HG02943 (cell line): Measurements from ENCODE around the gene CDK5.

Source experiments
- ATAC-seq: cut with Tn5 transposase; IDR thresholded peaks from one replicate; pipeline ENCODE4 v1.9.1; 2021; ENCODE audit warnings: mild to moderate bottlenecking, low read depth, moderate library complexity; ENCODE audit not compliant: unreplicated experiment

The CDK5 gene

DNA sequence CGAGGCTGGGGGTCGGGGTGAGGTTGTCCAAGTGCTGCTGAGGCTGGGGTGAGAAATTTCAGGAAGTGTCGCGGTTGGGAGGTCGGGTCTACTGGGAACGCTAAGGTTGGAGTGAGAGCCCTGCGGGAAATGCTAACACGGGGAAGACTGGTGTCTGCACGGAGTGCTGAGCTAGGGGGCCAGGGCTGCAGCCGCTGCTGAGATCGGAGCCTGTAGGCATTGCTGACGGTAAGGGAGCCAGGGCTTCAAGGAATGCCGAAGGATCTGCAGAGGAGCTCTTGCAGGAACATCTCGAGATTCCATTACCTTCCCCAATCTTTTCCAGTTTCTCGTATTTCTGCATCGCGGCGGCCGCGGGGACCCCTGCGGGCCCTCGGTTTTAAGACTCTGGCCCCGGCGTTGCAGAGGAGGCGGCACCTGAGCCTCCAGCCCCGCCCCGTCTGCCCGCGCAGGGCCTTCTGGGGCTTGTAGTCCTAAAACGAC is at the start of gene CDK5:
Gene CDK5 (minus strand): TSS at position 392 of the 483 bp plus-strand sequence. CDS start 49 bp downstream, at position 343.
- ATAC-seq: peak; percentile 14

DNA sequence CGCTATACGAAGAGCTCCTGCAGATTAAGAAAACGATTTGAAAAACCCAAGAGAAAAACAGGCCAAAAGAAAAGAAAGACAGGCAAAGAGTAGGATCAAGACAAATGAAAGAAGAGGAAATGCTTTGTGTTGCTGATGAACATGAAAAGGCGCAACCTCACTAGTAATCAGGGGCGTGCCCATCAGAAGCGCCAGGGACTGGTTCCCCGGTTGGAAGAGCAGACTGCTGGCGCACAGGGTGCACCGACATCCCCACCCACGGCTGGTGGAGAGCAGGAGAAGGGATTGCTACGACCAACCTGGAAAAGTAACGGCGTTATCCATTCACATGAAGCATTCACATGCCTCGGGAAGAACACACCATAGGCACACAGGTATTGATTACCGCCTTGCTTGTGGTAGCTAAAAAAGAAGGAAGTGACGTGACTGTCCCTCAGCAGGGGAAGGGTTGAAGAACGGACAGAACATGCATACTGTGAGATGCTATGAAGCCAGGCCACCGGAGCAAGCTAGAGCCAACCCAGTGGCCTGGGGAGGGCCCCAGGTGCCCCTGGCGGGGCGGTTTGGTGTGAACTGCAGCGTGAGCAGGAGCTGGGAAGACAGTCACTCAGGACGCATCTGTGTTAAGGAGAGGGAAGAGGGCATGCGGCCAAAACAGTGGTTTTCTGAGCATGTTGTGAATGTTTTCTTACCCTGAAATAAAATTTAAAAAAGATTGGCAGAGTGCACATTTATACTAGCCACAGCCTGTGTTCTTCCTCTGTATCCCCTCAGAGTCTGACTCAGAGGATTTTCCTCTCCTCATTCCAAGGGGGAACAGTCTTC is 46.9 kb upstream of the CDK5 start:
- no peak for ATAC-seq

DNA sequence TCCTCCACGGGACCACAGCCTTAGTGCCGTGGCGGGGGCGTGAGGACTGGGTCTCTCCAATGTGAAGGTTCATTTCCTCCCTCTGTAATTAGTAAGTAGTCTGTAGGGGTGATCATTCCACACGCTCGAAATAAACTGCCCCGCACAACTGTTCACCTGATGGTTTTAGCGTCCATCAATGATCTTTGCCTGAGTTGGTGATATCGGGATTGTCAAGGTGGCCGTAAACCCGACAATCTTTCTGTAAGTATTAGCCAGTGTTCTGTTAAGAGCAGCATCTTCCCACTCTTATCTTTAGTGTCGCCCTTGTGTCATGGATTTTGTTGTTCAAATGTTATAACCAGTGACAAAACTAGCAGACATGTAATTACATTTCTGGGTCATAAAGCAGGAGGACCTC is 46.3 kb upstream of the CDK5 start:
- no peak for ATAC-seq

DNA sequence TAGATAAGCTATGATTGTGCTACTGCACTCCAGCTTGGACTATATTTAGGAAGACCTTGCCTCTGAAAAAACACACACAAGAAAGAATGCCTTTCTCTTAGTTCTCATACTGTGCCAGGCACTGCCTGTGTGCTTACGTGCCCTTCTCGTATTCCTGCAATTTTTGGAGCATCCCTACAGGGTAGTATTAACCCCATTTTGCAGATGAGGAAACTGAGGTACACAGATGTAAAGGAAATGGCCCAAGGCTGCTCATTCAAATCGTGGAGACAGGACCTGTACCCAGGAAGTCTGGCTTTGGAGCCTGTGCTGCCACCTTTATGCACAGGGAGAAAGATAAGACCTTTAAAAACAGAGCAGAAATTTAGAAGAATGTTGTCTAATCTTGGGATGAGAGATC is 45.3 kb upstream of the CDK5 start:
- ATAC-seq: no peak

DNA sequence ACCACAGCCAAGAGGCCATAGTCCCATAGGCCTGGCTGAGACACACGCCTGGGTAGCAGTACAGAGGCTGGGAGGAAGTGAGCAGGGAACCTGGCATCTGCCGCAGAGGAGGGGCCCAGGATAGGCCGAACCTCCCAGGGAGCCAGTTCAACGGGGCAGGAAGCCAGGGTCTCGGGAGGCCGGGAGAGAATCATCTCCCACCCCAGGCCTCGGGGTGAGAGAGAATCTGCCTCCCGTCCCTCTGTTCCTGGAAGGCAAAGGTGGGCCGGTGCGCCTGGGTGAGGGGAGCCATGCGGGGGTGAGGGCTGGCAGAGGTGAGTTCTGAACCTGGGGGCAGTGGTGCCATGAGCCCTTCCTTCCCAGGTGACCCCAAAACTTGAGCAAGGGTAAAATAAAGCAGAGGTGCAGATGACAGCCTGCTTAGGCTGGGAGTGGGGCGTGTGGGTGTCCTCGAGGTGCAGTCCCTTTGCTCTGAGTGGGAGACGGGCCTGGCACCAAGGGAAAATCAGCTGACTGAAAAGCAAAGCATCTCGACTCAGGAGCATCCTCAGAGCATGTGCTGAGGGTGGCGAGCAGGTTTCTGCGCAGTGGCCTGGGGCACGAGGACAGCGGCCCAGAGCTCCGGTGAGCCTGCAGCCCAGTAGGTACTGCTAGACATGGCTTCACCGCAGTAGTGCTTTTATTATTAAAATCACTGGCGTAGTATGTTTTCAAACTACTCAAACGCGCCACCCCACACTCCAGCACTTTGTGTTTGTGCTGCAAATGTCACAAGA is 44.1 kb upstream of the CDK5 start:
- no peak for ATAC-seq

DNA sequence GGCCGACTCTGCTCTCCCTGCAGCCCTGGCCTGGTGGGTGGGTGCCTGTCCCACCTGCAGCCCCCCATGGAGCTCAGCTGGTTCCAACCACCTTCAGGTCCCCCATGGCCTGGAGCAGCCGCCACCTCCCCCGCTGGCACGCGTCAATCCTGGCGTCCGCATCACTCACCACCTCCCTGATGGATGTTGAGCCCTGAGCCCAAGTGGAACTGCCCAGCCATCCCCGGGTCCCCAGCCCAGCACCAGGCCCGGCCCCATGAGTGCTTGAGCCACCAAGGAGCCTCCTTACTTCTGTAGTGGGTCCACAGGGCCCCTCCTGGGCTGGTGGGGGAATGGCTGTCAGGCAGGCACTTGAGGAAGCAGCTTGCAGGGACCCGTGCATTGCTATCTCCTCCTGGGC is 43.2 kb upstream of the CDK5 start:
- no peak for ATAC-seq

DNA sequence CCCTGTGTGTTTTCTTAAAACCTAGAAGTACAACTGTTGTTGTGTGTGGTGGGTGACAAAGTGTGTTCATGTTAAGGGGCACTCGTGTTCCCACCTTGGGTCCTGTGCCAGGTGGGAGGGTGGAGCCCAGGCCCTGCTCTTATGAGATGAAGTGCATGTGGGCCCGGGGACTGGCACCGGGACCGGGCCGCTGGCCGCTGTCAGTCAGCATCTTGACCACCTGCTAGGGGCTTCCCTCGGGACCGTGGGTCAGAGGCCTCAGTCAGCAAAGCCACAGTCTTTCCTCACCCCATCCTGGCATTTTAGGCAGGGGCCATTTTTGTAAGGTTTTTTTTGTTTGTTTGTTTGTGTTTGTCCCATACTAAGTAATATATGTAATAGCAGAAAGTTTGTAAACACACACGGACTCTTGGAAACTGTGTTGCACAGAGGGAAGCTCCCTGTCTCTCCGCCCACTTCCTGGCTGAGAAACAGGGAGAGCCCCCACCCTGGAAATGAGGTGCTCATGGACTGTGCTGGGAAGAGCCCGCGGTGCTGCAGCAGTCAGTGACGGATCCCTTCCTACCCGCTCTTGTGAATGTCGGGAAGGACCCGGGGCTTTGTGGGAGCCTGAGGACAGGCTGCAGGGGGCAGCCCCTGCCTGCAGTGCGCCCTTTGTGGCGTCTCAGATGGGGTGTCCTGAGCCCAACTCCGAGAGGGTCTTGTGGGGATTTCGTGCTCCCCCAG is 42.0 kb upstream of the CDK5 start:
- ATAC-seq: no peak

DNA sequence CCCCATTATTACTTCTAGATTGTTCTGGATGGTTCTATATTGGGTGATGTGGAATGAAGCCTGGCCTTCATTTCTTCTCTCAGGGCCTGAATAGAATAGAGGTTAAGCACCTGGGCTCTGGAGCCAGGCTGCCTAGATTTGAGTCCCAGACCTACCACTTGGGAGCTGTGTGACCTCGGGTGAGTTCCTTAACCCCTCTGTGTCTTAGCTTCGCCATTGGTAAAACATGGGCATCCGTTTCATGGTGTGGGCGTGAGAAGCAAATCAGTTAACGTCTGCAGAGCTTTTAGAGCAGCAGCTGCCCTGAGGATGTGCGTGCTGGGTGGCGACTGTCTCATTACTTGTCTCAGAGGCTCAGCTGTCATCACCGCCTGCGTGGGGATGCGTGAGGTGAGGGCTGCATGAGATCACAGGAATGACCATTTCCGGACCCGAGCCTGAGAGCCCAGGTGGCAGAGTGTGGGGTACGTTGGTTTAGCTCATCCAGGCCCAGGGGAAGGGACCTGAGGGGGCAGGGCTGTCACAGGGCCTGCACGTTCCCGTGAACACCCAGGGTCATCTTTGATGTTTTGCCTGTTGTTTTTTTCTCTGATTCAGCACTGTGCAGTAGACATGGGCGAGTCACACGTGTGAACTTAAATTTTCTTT is 38.3 kb upstream of the CDK5 start:
- no peak for ATAC-seq

DNA sequence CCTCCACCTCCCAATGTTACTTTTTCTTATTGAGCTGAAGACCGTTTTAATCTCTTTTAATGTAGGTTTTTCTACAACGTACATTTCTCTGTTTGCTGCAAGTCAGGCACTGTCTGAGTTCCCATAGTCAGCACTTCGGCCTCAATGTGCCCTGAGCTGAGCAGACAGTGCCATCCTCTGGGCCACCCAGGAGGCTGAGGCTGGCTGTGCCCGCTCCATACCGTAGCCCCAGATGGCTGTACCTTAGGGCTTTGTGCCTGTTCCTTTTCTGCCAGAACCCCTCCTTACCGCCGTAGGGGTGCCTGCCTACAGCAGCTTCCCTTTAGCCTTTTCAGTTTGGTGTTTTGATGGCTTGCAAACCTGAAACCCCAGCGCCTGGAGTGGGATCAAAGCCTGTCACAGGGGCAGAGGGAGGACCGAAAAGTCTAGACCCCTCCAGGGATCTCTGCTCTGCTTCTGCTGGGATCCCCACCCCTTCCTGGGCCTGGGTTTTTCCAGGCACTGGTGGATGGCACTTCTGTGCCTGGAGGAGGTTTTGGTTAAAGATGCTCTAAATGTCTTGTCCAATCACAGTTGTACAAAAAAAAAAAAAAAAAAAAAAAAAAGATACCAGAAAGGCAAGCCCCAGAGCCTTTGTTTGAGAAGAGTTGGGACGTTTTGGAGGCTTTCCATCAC is 37.6 kb upstream of the CDK5 start:
- no peak for ATAC-seq

DNA sequence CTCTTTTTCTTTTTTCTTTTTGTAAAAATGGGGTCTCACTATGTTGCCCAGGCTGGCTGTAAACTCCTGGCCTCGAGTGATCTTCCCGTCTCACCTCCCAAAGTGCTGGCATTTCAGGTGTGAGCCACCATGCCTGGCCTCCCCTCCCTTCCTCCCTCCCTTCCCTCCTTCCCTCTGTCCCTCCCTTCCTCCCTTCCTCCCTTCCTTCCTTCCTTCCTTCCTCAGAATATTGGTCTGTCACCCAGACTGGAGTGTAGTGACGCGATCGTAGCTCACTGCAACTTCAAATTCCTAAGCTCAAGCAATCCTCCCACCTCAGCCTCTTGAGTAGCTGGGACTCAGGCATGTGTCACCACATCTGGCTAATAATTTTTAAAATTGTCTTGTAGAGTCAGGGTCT is 37.0 kb upstream of the CDK5 start:
- ATAC-seq: no peak

DNA sequence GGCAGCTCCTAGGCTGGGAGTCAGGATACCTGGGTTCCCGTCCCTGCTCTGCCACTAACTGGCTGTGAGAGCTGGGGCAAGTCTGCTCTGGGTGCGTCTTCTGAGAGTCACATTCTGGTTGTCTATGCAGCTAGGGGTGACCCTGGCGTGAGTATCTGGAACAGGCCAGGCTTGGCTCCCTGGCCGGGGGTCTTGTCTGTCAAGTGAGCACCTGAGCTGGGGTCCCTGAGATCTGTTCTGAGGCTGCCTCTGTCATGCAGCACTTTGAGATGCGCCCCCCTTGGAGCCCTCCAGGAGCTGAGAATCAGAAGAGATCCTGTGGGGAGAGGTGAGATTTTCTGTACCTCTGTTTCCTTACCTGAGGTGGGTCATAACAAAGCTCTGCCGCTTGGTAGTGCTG is 36.1 kb upstream of the CDK5 start:
- ATAC-seq: no peak

DNA sequence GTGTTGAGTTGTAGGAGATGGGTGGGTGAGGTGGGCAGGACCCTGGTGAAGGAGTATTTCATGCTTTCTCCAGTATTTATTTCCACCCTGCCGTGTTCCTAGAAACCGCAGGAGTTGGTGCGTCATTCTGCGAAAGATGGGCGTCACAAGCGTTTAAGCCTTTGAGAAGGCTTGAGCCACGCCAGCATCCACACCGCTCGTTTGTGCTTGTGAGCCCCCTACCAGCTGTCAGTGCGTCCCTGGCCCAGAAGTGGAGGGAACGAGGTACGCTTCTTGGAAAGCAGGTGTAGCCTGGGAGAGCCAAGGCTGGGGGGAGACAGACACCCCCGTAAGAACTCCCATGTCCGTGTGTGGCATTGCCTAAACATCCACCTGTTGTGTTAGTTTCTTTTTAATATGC is 34.3 kb upstream of the CDK5 start:
- ATAC-seq: no peak

DNA sequence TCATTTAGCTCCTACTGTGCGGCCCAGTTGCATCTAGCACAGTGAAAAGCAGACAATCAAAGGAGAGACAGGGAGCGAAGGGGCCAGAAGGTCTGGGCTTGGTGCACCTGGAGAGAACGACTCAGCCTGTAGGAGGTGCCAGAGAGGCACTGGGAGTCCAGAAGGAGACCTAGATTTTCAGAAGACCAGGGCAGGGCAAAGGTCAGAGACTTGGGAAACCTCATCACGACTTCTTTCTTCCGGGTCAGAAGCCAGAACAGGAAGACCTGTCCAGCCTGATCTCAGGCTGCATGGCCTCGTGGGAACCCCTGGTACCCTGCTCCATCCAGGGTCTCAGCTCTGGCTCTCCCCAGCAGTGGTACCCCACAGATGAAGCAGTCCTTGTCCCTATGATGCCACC is 33.7 kb upstream of the CDK5 start:
- ATAC-seq: no peak

DNA sequence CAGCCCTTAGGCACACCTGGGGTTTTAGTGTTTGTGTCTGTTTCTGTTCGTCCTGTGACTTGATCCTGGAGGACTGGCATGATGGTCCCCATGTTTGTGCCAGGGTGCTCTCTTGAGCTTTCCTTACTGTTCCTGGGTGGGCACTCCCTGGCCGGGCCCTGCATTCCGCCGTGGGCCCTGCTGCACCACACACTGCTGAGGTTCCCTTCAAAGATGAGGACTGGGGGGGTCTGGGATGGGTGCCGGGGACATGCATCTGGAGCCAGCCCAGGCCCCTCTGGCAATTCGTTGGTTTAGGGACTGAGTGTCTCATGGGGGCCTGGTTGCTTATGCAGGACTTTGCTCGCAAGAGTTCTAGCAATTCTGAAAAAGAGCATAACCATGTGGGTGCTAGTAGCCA is 33.3 kb upstream of the CDK5 start:
- no peak for ATAC-seq

DNA sequence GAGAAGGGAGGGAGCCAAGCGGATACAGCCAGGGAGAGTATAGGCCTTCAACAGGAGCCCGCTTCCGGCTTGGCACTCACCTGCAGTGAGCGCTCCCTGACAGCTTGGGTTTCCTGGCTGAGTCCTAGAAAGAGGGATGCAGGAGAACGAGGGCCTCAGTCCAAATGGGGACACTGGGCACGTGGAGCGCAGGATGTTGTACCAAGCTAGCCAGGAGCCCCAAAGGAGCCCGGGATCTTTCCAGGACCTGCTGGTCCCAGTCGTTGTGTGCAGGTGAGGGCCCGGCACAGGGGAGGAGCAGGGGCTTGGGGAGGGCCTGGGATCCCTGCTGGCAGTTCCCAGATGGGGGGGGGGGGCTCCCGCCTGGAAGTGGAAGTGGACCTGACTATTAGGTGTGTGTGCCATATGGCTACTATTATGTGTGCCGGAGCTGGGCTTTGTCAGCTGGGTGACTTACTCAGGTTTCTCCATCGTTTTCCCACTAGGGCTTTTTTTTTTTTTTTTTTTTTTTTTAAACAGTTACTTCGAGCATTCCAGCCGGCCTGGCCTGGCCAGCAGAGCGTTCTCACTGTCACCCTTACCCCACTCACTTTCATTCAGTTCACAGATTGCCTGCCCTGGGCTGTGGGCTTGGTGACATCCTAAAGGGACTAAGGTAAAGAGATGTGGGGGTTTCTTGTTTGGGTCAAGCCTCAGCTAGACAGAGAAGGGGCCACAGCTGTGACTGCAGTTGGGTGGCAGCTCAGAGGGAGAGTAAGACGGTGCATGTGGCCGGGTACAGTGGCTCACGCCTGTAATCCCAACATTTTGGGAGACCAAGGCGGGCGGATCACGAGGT is 32.4 kb upstream of the CDK5 start:
- ATAC-seq: no peak

DNA sequence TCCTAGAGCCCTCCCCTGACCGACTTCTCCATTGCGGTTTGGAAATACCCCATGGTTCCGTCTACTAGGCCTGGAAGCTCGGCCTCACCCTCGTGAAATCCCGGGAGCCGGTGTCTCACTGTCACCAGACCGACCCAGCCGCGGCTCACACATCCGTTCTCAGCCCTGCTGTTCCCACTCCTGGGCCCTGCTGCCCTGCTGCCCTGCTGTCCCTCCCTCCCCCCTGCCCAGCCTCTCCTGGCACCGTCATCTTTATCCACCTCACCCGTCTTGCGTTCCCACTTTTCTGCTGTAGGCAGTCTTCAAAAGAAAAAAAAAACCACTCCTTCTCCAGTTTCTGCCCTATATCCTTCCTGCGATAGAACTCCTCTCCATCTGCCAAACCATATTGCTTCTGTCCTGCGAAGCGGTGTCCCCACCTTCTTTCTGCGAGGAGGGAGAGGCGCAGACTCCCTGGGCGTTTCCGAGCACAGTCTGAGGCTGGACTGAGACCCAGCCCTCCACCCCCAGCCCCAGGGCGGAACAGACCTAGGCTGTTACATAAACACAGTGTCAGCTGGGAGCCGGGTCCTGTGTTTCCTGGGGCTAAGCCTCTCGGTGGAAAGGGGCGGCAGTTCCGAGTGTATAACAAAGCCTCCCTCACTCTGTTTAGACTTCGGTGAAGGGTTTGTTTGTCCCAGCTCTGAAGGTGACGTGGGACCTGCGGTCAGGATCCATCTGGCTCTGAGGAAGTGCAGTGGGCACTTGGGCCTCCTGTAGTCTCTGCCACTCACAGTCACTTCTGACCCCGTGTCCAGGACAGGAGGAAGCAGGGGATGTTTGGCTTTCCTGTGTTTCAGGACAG is 31.4 kb upstream of the CDK5 start:
- no peak for ATAC-seq

DNA sequence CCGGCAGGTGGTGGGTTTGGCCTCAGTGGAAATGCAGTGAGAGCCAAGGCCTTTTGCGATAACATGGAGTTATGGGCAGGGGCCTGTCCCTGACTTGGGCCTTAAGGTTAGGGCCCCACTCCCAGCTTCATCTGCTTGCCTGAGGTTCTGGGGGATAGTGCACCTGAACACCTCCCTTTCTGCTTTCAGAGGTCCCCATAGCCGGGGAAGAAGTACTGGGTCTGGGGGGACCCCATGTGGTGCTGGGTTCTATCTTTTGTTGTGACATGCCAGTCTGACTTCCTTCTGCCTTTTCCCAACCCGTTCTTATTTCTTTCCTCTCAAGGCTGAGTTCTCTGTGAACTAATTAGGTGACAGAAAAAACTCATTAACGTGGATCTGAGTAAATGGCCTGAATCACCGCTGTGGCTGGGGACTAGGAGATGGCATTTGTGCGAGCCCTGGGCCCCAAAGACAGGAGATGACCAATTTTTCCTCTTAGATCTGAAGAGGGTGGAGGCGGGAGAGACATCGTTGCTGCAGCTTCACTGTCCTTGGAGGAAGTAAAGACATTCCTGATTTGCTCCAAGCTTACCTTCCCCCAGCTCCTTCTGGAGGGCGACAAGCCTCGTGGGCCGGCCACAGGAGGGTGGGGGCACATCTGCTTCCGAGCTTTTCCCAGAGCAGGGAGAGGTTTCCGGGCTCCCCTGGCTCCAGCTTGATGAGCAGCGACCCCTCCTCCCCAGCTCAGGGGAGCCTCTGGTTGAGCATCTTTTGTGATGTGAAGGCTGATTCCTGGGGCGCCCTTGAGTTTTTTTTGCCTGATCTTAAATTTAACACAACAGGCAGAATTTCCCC is 30.5 kb upstream of the CDK5 start:
- ATAC-seq: no peak
